ENCODE data around the gene SAT2. TPM values are rescaled to one million over a fixed set of nuclear protein-coding genes. Genes with fewer than 3 reads are reported as not detected.

The SAT2 gene
- total and polyA plus RNA-seq, 2 of the 13 experiments (the other 11 are each of a cell fraction or from before 2014, with no cell fraction given) = 37.6 to 93.7 TPM

GRCh38 chr17:7579001-7579833 lies 48.4 kb downstream of the SAT2 start, which contains the start of gene CD68 (continued):
- peak; percentile 43; the same call in 1 of the 2 replicates for TF ChIP-seq ZBTB33 (CRISPR knock-in tag; IDR thresholded peaks at IDR 0.05)
- 0 out of 2 replicates have a peak, but pooled peaks have one; percentile 41 for TF ChIP-seq REL (CRISPR knock-in tag; conservative IDR thresholded peaks at IDR 0.05)
- peak; percentile 26 for TF ChIP-seq SKI (IDR thresholded peaks at IDR 0.05; ENCODE audit: partially characterized antibody)
- TF ChIP-seq ZNF460 (CRISPR knock-in tag; IDR thresholded peaks at IDR 0.05; ENCODE audit: borderline replicate concordance) = no peak
- peak; percentile 55 for TF ChIP-seq TEAD3 (CRISPR knock-in tag; optimal IDR thresholded peaks at IDR 0.05; ENCODE audit: borderline replicate concordance)
- peak; percentile 90; the same call in 1 of the 2 replicates for TF ChIP-seq ZNF766 (CRISPR knock-in tag; IDR thresholded peaks at IDR 0.05; ENCODE audit: borderline replicate concordance)
- 0 out of 2 replicates have a peak, but pooled peaks have one; percentile 49 for TF ChIP-seq TSC22D2 (CRISPR knock-in tag; IDR thresholded peaks at IDR 0.05; ENCODE audit: borderline replicate concordance)
- TF ChIP-seq KLF6 (CRISPR knock-in tag; IDR thresholded peaks at IDR 0.05) = peak; percentile 56; the same call in 1 of the 2 replicates
- no peak for TF ChIP-seq RAD51 (IDR thresholded peaks at IDR 0.05; ENCODE audit: borderline replicate concordance)
- peak; percentile 74; the same call in 1 of the 2 replicates for TF ChIP-seq ZFP37 (CRISPR knock-in tag; IDR thresholded peaks at IDR 0.05; ENCODE audit: borderline replicate concordance)
- peak; percentile 60; the same call in 1 of the 2 replicates for TF ChIP-seq PHF21A (CRISPR knock-in tag; IDR thresholded peaks at IDR 0.05)
- TF ChIP-seq ZFY (CRISPR knock-in tag; IDR thresholded peaks at IDR 0.05) = no peak; the same call in 1 of the 2 replicates
- TF ChIP-seq KDM5B (CRISPR knock-in tag; IDR thresholded peaks at IDR 0.05; ENCODE audit: borderline replicate concordance) = peak; percentile 65; the same call in 1 of the 2 replicates
- TF ChIP-seq CBFB (CRISPR knock-in tag; IDR thresholded peaks at IDR 0.05) = peak; percentile 71; the same call in 1 of the 2 replicates
- peak; percentile 43 for TF ChIP-seq UBTF (CRISPR knock-in tag; IDR thresholded peaks at IDR 0.05)
- TF ChIP-seq SYNCRIP (IDR thresholded peaks at IDR 0.05; ENCODE audit: insufficient read depth, low read depth, low read length) = no peak
- TF ChIP-seq HDAC6 (IDR thresholded peaks at IDR 0.05; ENCODE audit: low read depth, low read length) = no peak
- peak; percentile 91 for TF ChIP-seq MIXL1 (CRISPR knock-in tag; IDR thresholded peaks at IDR 0.05)
- peak; percentile 87 for TF ChIP-seq ZNF256 (CRISPR knock-in tag; conservative IDR thresholded peaks at IDR 0.05)
- TF ChIP-seq ZBTB38 (CRISPR knock-in tag; IDR thresholded peaks at IDR 0.05) = peak; percentile 9; the same call in 1 of the 2 replicates
- TF ChIP-seq KAT8 (CRISPR knock-in tag; IDR thresholded peaks at IDR 0.05) = peak; percentile 83
- TF ChIP-seq, protein P1, sequence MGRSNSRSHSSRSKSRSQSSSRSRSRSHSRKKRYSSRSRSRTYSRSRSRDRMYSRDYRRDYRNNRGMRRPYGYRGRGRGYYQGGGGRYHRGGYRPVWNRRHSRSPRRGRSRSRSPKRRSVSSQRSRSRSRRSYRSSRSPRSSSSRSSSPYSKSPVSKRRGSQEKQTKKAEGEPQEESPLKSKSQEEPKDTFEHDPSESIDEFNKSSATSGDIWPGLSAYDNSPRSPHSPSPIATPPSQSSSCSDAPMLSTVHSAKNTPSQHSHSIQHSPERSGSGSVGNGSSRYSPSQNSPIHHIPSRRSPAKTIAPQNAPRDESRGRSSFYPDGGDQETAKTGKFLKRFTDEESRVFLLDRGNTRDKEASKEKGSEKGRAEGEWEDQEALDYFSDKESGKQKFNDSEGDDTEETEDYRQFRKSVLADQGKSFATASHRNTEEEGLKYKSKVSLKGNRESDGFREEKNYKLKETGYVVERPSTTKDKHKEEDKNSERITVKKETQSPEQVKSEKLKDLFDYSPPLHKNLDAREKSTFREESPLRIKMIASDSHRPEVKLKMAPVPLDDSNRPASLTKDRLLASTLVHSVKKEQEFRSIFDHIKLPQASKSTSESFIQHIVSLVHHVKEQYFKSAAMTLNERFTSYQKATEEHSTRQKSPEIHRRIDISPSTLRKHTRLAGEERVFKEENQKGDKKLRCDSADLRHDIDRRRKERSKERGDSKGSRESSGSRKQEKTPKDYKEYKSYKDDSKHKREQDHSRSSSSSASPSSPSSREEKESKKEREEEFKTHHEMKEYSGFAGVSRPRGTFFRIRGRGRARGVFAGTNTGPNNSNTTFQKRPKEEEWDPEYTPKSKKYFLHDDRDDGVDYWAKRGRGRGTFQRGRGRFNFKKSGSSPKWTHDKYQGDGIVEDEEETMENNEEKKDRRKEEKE (IDR thresholded peaks at IDR 0.05) = no peak
- TF ChIP-seq ATM (IDR thresholded peaks at IDR 0.05; ENCODE audit: borderline replicate concordance) = no peak
- 0 out of 2 replicates have a peak, but pooled peaks have one; percentile 4 for TF ChIP-seq ZMYM4 (CRISPR knock-in tag; IDR thresholded peaks at IDR 0.05)

Measured in HepG2 (cell line).